COR-L47 (cell line): ENCODE data around the gene DKK3.

Experiments
- DNase-seq: peaks from one replicate; lab custom pipeline; 2025; lab: John Stamatoyannopoulos, UW

DKK3 gene

DNA sequence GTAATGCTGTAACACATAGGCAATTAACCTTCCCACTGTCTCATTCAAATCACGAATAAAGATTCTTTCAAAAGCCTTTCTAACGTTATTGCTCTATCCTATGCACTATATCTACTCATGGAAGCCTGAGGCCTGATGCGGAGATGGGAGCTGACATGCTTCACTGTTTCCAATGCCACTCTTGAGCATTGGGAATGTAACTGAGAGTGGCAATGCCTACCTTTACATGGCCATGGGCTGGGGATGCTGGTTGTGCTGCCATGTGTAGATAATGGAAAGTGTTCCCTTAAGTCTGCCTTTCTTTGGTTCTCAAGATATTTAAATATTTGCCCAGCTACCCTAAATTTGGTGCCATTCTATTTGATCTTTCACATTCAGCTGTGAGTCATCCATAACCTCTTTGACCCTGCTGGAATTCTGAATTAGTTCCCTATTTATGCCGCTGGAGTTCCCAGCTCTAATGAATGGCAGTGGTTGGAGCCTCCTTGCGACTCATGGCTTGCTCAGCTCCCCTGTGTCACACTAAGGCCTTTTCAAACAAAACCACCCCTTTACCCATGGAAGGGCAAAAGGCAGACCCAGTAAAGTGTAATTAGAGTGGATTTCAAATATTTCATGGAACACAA, 21.4 kb upstream of the DKK3 start:
- DNase-seq: no peak

DNA sequence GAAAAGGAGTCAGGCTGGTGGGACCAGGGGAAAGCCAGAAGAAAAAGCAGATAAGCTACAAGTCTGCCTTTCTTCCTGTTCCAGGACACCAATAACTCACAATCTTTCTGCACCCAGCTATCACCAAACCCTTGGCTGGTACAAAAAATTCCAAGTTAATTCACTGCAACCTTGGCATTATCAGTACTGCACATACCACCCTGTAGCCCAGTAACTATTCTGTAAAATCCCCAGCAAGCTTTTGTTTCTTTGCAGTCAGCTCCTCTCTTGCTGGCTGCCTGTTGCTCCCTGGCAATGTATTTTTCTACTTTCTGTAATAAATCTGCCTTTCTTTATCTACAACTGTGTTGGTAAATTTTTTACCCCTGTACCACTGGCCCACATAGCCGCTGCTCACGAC, 20.7 kb upstream of the DKK3 start:
- DNase-seq: no peak

- DNase-seq: no peak
Measured at GRCh38 chr11:12028303-12028702, 19.9 kb upstream of the DKK3 start.

- no peak for DNase-seq
Measured at GRCh38 chr11:12026331-12027211, 18.1 kb upstream of the DKK3 start.

- no peak for DNase-seq
Measured at GRCh38 chr11:12024254-12024926, 16.0 kb upstream of the DKK3 start.

- no peak for DNase-seq
Measured at GRCh38 chr11:12023015-12023414, 14.6 kb upstream of the DKK3 start.

DNA sequence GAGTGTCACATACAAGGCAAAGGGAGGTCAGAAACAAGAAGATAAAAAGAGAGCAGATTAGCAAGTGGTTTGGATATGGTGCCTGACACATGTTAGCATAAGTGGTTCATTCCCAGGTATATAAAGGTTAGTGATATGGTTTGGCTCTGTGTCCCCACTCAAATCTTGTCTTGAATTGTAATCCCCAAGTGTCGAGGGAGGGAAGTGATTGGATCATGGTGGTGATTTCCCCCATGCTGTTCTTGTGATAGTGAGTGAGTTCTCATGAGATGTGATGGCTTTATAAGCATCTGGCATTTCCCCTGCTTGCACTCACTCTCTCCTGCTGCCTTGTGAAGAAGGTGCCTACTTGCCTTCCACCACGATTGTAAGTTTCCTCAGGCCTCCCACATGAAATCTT, 12.1 kb upstream of the DKK3 start:
- DNase-seq: no peak

- no peak for DNase-seq
Measured at GRCh38 chr11:12019866-12020416, 11.5 kb upstream of the DKK3 start.

DNA sequence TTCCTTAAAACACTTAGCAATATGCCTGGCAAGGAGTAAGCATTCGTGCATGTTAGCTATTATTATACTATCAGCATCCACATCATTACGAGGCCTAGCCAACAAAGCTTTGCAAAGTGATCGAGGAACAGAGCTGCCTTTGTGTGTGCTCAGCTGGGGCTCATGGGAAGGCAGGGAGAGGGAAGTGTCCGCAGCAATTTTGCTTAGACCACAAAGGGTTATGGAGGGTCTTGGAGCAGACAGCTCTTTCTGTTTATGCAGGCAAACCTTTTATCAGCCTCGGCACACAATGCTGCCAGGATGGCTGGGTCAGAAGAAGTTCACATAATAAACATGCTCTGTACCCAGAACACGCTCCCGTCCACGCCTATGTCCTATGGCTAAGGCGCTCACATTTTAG, 10.9 kb upstream of the DKK3 start:
- DNase-seq: no peak

DNA sequence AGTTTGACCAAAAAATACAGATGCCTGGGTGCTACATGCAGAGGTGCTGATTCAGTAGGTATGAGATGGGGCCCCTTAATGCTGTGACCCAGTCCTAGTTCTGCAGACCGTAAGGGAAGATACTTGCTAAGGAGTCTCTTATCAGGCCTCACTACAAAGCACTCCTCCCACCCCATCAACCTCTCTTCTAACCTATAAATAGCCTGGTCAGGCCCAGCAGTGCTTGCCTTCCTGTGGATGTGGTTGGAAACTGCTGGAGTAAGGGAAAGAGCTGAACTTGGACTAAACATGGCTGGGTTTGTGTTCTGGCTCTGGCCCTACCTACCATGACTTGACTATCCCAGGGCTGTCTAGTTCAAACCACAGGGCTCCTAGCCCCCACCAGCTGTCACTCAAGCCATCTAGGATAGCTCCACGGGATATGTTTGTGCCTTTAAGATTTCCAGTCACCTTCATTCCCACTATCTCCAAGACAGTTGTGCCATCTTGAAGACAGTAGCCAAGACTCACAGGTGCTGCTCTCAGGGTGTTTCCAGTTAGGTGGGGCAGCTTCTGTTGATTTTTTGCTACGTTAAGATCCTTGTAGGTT, 9.5 kb upstream of the DKK3 start:
- DNase-seq: no peak

DNA sequence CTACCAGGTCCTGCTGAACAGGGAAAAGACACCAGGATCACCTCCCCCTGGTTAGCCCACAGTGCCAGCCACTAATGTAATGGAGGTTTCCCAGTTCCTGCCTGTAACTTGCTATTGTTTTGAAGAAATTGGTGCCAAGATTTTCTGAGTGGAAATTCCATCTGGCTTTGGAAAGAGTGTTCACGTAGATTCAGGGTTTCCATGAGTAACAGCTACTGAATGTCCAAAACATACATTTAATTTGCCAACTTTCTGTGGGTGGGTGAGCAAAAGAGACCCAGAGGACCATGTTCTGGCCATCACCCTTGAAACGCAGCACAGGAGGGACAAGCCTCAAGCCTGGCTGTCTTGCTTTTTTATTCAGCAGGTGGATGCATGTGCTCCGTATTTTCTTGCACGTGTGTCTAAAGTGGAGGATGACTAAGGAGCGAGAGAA, 8.8 kb upstream of the DKK3 start:
- no peak for DNase-seq

DNA sequence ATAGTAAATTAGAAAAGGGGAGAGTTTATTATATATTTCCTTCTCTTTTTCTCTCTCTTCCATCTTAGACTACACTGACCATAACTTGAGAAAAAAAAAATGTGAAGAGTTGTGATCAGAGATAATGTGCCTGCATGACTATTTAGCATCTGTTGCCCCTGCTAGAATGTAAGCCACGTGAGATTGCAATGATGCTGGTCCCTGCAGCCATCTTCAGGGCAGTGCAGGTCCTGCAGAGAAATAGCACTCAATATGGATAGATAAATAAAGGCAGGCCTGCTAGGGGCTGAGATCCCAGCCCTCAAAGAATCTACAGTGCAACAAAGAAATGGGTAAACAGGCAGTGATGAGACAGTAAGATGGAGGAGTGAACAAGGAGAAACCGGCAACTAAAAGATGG, 7.8 kb upstream of the DKK3 start:
- DNase-seq: no peak

GRCh38 chr11:12015486-12015885, 7.1 kb upstream of the DKK3 start:
- no peak for DNase-seq

DNA sequence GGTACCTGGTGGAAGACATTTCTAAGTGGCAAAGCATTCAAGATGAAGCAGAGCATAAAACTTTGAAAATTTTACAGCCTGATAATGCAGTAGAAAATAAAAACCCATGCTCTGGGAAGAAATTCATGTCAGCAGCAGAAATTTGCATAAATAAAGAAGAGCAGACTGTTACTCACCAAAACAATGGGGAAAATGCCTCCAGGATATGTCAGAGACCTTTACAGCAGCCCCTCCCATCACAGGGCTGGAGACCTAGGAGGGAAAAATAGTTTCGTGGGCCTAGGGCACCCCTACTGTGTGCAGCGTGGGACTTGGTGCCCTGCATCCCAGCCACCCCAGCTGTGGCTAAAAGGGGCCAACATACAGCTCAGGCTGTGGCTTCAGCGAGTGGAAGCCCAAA, 5.4 kb upstream of the DKK3 start:
- DNase-seq: no peak

DNA sequence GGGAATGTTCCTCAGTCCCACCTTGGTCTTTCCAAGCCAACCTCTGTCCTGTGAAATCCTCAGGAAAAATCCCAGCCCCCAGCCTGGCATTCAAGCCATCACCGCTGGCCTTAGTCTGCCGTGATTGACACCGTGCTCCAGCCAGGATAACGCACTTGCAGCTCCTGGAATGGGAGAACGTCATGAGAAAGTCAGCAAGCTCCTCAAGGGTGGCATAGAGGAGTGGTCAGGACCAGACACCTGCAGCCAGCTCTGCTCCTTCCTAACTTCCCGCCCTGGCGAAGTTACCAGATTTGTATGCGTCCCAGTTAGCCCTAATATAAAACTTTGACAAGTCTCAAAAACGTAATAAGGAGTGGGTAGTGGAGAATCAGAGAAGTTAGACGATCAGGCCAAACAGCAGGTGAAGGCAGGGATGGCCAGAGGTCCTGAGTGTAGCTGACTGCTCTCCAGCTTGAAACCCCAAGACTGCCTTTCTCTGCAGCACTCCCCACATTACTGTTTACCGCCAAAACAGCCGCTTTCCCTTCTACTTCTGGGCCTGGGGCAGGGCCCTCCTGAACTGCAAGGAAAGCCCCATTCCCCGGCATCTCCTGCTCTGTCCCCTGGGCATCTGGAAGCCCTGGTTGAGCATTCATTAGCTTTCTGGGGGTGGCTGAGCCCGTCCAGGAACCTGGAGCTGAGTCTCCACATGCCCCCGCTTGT, 1.3 kb upstream of the DKK3 start:
- no peak for DNase-seq

GRCh38 chr11:12008790-12009616, 577 bp upstream of the DKK3 start:
- DNase-seq: no peak

DNA sequence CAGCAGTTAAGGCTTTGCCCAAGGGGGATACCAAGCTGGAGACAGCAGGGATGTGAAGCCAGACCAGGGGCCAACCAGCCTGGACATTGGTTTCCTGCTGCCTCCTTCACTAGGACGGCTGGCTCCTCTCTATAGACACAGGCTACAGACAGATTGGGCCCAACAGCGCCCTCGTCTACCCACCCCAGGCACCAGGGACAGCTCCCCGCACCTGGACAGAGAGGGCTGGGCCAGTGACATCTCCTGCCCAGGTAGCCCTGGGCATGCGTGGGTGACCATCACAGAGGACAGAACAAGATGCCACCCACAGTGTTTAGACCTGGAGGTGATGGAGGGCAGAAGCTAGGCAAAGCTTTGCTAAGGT, 1.2 kb downstream of the DKK3 start:
- DNase-seq: no peak

GRCh38 chr11:12006552-12007229, 1.7 kb downstream of the DKK3 start:
- no peak for DNase-seq

DNA sequence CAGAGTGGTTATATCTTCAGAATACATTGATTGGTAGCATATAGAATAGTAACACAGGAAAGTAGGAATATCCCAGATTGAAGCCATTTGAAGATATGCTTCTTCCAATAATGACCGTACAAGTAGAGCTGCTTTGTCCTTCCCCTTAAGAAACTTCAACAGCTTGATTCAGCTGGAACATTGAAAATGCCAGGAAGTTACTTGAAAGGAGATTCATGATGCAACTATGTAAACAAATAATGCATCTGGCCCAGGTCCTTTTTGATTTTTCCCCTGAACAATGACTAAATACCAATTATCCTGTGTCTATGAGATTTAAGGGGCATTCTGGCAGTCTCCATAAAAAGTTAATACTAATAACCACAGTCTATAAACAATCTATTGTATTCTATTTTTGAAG, 3.0 kb downstream of the DKK3 start:
- DNase-seq: no peak

- DNase-seq: no peak
Measured at GRCh38 chr11:12005061-12005460, 3.4 kb downstream of the DKK3 start.
